Thyroid gland (tissue), 4 donors: ENCODE results near the gene APBB1IP.
"Not testable (repeated sequence)": the region's sequence is repeated elsewhere in the genome, so short reads cannot be mapped to it uniquely, and the experiment has no call there.

Experiments used
- CTCF ChIP-seq, 6 experiments: fragments of 200-600 bp in 3 of 6; fragments of 450-650 bp in 3 of 6; sonication (generic) in 3 of 6; IDR thresholded peaks; one replicate each; pipeline ENCODE4 v1.5.1; 2016 to 2019; ENCODE audit warnings: antibody characterized with exemption in 6 of 6, mild to moderate bottlenecking in 2 of 6, inconsistent platforms in 1 of 6, moderate library complexity in 1 of 6
- POLR2A ChIP-seq, 2 donors: fragments of 450-650 bp; IDR thresholded peaks; one replicate each; pipeline ENCODE4 v1.6.1; 2017; ENCODE audit warnings: antibody characterized with exemption in 2 of 2, mild to moderate bottlenecking in 2 of 2, moderate library complexity in 1 of 2

GRCh38 chr10:26504429-26504828, 66.3 kb downstream of the APBB1IP start:
- not testable (repeated sequence) for TF ChIP-seq CTCF, POLR2A (IDR thresholded peaks at IDR 0.05)
